NCI-H2107 (cell line): ENCODE results near the gene ADAMTS5.

Experiments used
- DNase-seq: peaks from one replicate; lab custom pipeline; 2025; lab: John Stamatoyannopoulos, UW

ADAMTS5 gene

DNA sequence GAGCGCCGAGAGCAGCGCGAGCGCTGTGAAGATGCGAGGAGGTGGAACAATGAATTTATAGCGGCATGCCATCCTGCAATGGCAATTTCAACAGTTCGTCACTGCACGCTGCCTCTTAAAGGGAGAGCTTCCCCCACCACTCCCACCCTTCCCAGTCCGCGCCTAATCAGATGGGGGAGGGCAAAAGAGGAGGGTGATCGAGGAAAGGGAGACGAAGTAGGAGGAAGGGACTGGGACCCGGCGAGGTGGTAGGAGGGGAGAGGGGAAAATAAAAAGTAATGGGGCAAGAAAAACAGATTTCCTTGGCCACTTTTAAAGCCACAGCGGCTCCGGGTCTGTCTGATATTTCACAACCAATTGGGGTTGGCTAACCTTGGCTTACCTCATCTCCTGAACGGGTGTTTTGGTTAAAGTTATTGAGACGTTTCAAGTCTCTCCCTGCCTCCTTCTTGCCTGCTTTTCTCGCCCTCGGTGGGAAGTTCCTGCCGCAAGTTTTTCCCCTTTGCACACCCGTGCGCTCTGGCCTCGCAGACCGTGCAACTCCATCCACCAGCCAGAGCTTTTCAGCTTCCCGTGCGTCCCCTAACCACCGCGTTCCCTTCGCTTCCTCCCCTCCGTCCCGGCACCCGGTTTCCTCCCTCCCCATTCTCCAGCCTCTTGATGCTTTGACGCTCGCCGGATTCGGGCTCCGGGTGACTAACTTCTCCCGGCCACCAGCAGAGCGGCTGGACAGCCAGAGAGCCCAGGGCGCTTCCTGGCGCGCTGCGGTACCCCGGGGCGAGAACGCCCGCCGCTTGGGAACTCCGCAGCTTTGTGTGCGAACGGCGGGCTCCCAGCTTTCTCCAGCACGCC, at the start of gene ADAMTS5:
ADAMTS5 (minus strand) TSS at position 27 of the 852 bp plus-strand sequence. CDS start 697 bp downstream, outside the sequence.
- DNase-seq, result no peak

DNA sequence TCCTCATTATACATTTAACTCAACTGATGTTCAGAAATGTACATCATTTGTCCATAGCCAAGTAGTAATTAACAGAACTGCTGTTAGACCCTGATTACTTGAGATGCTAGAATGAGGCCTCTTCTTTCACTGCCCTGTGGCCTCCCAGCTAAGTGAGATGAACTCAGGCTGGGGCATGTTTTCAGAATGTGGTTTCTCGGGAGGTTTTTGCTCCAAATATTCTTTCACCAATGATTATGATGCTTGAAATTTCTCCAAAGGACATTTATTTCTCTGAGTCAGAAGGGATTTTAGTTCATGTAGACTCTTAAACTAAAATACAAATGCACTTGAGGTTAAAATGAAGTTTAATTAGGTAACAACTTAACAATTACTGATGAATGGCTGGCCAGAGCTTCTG, 34.6 kb upstream of the ADAMTS5 start:
- no peak for DNase-seq

DNA sequence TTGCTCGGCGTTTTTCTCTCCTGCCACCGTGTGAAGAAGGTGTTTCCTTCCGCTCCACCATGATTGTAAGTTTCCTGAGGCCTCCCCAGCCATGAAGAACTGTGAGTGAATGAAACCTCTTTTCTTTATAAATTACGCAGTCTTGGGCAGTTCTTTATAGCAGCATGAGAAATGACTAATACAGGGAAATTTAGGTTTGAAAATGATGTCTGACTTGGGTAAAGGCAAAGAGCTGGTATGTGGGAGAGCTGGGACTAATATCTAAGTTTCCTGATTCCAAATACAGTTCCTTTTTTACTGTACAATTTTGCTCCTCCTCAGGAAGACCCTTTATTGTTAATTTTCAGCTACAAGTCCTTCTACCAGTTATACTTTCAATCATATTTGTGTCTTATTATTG, 16.7 kb upstream of the ADAMTS5 start:
- no peak for DNase-seq

GRCh38 chr21:26982767-26983166, 15.9 kb upstream of the ADAMTS5 start:
- DNase-seq, result no peak

- DNase-seq, result no peak
Measured at GRCh38 chr21:26977746-26978145, 10.9 kb upstream of the ADAMTS5 start.

GRCh38 chr21:26973226-26973625, 6.3 kb upstream of the ADAMTS5 start:
- no peak for DNase-seq

DNA sequence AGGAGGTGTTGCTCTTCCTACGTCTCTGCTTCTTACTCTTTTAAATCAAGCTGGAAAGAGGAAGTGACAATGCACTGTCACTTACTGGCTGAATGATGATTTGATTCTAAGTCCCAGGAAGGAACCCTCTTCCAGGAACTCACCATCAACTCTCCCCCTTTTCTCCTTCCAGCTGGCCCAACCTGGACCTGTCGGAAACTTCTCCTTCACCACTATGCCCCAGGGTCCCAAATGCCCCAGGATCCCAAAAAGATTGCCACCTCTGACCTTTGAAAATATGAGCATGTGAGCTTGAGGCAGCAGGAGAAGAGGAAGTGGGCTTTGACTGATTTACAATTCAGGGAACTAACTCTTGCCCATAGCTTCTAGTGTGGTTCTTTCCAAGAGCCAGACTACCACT, 5.3 kb upstream of the ADAMTS5 start:
- no peak for DNase-seq

DNA sequence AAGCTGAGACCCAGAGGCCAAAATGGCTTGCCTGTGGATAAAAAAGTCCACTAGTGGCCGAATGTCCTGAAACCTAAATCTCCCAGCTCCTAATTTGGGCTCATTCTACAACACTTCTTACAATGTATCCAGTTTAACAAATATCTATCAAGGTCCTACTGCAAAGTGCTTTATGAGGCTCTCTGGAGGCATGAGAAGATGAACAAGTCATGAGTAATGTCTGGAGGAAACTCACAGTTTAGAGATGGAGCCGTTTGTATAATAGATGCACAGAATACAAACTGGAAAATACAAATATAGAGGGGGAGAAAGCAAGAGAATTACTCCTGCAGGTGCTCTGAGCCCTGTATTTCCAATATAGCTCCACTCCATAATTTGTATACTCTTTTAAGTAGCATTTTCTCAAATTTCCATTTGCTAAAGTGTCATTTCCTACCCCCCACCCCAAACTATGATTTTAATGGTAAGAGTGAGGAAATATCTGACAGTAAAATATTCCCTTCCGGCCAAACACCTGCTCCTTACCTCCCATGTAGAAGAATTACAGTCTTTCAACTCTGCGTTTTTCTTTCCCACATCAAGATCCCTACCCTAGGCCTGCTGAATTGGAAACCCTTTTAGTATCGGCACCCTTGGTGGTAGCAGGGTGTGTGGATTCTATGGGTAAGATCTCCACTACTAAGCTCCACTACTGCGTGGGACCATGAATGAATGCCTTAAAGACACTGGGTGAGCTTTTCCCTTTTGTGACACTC, 3.3 kb upstream of the ADAMTS5 start:
- DNase-seq, result no peak

DNA sequence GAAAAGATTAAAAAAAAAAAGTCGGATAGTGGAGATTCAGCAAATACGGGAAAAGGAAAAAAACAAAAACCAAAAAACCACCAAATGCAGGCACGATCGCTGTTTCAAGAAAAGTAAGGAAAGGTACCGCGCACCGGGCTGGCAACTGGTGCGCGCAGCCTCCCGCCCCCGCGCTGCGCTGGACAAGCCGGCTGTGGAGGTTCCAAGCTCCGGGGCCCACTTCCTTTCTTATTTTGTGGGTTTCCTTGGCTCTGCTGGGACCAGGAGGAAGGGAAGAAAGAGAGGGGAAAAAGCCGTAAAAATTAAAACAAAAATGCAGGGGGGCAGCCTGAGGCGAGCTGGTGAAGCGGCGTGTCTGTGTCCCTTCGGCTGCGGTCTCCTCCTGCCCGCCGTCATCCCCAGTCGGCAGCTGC, 233 bp downstream of the ADAMTS5 start:
- no peak for DNase-seq

DNA sequence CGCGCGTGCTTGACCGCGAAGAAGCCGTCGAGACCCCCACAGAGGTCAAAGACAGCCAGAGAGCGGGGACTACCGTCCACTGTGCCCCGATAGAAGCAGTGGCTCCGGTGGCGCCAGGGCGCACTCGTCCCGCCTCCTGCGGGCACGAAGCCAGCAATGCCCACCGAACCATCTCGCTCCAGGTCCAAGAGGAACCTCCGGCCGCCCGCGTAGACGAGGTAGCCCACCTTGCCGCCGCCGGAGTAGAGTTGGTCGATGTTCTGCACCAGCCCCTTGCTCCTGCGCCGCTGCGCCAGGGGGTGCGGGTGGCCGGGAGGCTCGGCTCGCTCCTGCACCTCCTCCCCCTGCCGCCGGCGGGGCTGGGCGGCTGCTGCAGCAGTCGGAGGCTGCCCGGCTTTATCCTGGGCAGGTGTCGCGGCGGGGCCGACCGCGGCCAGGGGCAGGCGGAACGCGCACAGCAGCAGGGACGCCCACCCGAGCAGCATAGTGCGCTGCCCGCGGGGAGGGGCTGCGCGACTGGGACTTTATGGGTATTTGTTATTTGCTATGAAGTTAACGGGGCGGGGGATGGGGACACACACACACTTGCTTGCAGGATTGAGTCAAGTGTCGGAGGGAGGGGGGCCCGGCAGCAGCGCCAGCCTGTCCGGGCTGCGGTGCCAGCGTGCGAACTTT, 844 bp downstream of the ADAMTS5 start:
- no peak for DNase-seq

DNA sequence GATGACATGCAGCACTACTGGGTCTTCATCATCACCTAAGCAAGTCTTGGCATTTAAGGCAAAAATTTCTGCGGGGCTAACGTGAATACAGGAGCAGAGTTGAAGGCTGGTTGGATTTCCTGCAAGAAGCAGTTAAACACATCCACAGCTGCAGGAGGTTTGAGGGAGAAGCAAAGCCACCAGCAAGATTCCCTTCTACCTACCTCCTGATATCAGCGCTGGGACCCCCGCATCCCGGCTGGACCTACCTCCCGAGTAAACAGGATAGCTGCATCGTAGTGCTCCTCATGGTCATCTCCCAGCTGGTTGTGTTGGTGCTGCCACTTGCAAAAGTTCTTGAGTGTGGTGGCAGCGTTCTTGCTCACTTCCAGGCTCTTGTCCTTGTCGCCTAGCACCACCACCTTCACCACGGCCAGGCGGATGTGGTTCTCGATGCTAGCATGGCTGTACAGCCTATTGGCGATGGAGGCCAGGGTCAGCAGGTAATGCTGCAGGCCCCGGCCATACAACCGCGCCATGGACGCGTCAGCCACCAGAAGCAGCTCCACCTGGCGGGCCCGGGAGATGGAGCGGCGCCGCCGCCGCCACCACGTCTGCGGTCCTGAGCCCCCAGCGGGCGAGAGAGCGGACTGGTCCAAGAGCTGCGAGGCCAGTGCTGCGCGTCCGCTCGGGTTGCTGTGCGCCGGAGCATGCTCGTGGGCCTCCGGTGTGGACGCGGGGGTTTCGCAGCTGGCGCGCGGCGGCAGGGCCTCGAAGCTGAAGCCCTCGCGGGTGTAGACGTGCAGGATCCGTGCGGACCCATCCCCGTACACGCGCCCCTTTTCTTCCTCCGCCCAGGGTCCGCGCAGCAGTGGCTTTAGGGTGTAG, 1.6 kb downstream of the ADAMTS5 start:
- DNase-seq, result no peak

- DNase-seq, result no peak
Measured at GRCh38 chr21:26964170-26964778, 2.6 kb downstream of the ADAMTS5 start.

GRCh38 chr21:26962621-26963181, 4.2 kb downstream of the ADAMTS5 start:
- no peak for DNase-seq

DNA sequence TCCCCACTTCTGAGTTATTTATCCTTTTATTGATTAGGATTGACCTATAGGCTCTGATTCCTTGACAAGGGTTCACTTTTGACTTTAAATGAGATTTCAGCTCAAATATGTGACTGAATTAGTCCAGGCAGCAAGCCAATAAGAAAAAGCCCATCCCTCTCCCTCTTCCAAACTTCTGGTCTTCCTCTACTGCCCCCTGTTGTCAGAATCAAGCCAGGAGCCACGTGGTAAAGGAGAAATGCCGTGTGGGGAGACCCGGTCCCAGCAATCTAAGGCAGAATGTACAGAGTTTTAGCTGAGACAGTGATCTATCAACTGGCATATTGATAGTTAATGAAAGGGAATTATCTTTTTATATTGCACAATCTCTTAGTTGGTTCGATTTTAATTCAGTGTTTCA, 5.2 kb downstream of the ADAMTS5 start:
- no peak for DNase-seq

- DNase-seq, result no peak
Measured at GRCh38 chr21:26958788-26959187, 8.1 kb downstream of the ADAMTS5 start.

DNA sequence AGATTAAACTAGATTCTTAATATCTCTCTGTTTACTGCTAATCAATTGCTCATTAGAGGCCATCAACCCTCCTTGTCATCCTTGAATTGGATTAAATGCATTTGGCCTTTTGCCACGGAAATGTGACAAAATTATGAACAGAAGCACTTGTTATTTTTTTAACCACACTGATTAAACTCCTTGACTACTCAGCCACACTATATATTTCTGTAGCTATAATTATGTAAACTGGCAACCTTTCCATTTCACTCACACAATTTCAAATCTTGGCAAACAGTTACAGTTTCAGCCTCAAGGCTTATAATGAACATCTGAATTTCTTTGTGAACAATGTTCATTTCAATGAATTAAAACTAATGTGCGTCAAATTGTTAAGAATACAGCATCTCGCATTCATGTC, 10.1 kb downstream of the ADAMTS5 start:
- DNase-seq, result no peak

GRCh38 chr21:26956216-26956615, 10.7 kb downstream of the ADAMTS5 start:
- no peak for DNase-seq

- no peak for DNase-seq
Measured at GRCh38 chr21:26954662-26955121, 12.2 kb downstream of the ADAMTS5 start.

DNA sequence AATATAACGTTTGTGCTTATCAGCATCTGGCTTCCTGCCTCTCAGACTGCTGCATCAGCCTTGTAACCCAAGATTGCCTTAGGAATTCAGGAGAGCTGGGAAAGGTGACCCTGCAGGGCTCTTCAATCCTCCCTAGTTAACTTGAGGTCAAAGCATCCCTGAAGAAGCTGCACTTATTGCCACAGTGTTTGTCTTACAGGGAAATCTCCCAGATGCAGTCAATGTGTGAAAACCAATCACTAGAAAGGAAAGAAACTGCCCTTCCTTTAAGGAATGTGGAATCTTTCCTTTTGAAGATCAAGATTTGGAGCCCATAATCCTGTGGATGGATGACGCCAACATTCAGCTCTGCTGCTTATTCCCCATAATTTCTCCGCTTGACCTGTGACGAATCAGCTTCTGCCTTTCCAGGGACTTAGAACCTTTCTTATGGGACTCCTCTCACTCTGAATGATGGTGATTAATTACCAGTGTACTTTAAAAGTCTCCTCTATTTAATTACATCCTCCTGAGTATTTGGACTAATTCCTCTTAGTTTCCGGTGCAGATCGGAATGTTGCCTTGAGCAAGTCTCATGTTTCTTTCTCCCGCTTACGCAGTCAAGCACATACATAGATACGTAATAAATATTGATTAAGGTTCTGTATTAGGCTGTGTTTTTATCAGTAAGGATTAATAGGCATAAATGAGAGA, 14.4 kb downstream of the ADAMTS5 start:
- DNase-seq, result no peak

DNA sequence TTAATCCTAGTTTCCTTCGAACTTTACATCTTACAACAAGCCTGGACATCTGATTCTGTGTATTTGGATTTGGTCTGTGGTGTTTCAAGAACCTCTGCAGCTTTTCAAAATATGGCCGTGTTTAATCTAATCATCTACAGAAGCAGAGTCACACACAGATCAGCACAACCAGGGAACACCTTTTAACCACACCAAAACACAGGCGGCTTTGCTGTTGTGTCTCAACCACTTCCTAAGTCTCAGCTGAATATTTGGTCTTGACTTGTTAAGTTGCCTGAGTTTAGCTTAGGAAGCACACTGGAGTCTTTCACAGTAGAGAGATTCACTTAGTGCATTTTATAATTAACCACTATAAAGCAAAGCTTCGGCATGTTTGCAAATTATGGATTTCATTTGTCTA, 17.1 kb downstream of the ADAMTS5 start:
- DNase-seq, result no peak
